Middle frontal gyrus (tissue), 1 donor: ENCODE data around the gene MARF1.

Experiments used
- DNase-seq: peaks from one replicate; pipeline ENCODE4 v3.0.0-alpha.2; 2015; ENCODE audit warnings: low spot score; ENCODE audit errors: extremely low spot score

MARF1 gene

DNA sequence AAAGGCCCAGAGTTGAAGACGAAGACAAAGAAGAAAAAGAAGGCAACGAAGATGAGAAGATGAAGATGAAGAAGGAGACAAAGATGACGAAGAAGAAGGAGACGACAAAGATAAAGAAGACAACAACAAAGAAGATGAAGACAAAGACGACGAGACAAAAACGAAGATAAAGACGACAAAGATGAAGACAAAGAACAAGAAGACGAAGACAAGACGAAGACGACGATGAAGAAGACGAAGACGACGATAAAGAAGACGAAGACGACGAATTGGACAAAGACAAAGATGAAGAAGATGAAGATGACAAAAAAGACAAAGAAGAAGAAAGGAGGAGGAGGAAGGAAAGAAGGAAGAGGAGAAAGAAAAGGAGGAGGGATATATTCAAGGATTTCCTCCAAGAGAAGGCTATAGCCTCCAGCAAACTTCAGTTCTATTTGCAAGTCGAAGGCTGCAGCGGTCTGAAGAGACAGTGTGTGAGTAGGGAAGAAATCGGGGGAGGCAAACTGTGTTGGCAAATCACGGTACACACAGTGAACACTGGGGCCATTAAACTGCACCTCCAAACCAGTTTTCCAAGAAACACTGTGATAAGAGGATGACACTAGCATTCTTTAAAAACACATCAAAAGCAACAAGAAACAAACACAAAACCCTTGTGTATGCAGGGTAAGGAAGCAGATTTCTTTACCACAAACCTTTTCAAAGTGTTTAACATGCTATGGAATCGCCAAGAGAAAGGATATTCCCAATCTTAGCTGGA lies 40.5 kb downstream of the MARF1 start:
- no peak for DNase-seq

- no peak for DNase-seq
Observed at GRCh38 chr16:15601212-15601879, 41.6 kb downstream of the MARF1 start.

GRCh38 chr16:15599303-15600070 lies 43.5 kb downstream of the MARF1 start:
- no peak for DNase-seq

DNA sequence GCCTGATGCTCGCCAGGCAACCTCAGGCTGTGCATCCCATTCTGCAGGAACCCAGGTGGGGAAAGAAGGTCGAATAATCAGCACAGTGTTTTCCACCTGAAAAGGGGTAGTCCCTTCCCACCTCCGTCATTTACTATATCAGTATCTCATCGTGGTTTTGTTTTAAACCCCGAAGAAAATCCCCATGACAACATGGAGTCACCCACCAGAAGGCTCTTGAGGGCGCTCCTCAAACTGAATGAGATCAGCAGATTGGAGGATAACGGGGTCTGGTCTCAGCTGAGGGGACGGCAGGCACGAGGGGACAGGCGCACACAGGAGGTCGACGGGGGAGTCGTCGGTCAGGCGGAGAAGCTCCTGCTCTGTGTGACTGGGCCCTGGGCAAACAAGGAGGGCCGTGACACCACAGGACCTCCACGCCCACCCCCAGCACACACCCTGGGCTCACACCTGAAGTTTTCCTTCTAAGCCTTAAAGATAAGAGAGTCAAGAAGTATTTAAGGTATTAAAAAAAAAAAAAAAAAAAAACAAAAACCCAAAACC lies 44.2 kb downstream of the MARF1 start:
- DNase-seq: no peak

GRCh38 chr16:15597822-15598647 lies 44.9 kb downstream of the MARF1 start:
- DNase-seq: no peak

DNA sequence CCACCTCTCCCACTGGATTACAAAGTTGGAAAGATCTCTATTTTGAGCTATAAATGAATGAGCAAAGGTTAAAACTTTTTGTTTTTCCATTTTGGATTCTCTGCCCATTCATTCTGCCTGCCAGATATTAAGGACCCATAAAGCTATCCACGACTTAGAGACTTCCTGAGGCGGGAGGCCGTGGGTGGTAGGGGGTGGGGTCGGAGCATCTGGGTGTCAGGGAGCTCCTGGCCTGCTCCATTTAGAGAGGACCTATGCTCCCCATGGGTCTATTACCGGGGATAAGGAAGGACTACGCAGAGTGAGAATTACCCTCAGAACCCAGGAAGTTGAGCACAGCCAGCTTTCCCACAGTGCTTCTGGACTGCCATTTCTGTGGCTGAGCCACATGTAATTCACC lies 45.8 kb downstream of the MARF1 start:
- no peak for DNase-seq

GRCh38 chr16:15594711-15595320 lies 48.1 kb downstream of the MARF1 start:
- no peak for DNase-seq

DNA sequence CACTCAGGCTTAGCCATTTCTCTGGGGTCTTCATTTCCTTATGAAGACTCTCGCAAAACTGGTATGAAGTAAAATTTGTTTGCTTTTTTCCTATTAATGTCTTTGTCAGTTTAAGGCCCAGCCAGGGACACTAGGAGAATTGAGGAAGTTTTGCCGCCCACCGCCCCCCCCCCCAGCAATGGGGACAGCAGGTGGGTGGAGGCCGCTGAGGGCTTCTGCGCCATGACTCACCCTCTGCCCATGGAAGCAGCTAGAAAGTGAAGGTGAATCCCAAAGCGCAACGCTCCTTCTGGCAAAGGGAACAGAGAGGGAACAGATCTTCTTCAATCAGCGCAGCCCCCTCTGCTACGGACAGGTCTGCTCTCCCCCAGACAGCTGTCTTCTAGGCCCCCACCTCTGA lies 49.7 kb downstream of the MARF1 start:
- no peak for DNase-seq

DNA sequence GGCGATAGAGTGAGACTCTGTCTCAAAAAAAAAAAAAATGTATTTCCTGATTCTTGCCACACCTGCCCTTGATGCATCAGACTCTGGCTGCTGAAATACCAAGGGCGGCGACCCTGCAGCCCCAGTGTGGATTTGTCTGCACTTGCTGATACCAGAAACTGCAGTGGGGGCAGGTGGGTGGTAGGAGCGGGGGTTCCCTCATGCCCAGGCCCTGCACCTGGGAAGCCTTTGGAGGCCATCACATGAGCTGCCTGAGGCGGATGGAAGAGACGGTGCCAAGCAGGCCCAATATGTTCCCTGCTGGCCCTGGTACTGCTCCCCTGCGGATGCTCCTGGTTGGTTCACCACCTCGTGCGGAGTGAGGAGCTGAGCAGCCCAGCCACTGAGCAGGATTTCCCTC lies 50.6 kb downstream of the MARF1 start:
- DNase-seq: no peak

GRCh38 chr16:15587152-15587825 lies 55.7 kb downstream of the MARF1 start:
- DNase-seq: no peak

GRCh38 chr16:15586716-15587115 lies 56.2 kb downstream of the MARF1 start:
- no peak for DNase-seq

DNA sequence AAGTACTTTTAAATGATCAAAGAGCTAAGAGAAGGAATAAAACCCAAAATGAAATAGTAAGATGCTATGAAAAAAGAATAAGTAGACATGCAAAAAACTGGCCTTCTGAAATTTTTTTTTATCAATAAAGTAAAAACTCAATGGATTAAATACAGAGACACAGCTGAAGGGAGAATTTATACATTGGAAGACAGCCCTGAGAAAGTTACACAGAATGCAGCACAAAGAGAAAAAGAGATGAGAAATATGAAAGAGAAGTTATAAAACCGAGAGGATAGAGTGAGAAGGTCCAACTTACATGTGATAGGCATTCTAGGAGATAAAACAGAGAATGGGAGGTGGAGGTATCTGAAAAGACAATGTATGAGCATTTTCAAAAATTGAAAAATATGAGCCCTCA lies 57.0 kb downstream of the MARF1 start:
- no peak for DNase-seq

GRCh38 chr16:15583526-15583925 lies 59.4 kb downstream of the MARF1 start:
- no peak for DNase-seq

DNA sequence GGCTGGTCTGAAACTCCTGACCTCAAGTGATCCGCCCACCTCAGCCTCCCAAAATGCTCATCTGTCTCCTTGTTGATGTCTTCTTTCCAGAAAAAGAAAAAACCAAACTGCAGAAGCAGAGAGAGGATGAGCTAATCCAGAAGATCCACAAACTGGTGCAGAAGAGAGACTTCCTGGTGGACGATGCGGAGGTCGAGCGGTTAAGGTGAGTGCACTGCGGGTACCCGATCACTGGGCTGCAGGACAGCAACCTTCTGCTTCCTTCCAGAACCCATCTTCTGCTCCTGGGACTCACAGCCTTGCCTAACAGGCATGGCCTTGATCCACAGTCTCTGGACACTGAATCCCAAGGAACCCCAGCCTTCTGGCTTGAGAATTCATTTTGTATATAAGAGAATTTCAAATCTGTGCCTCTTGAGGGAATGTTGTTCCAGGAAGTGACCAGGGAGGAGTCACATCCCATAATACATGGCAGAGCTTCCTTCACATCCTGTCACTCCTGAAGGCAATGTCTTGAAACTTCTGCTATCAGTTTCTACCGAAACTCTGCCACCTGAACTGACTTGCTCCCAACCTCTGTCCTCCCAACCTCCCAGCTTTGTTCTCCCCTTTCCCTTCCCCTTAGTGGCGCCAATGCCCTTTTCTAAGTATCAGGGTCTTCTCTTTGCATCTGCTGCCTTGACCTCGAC lies 61.7 kb downstream of the MARF1 start:
- DNase-seq: no peak

- no peak for DNase-seq
Observed at GRCh38 chr16:15578824-15579223, 64.1 kb downstream of the MARF1 start.

GRCh38 chr16:15576960-15577958 lies 65.7 kb downstream of the MARF1 start:
- DNase-seq: no peak

DNA sequence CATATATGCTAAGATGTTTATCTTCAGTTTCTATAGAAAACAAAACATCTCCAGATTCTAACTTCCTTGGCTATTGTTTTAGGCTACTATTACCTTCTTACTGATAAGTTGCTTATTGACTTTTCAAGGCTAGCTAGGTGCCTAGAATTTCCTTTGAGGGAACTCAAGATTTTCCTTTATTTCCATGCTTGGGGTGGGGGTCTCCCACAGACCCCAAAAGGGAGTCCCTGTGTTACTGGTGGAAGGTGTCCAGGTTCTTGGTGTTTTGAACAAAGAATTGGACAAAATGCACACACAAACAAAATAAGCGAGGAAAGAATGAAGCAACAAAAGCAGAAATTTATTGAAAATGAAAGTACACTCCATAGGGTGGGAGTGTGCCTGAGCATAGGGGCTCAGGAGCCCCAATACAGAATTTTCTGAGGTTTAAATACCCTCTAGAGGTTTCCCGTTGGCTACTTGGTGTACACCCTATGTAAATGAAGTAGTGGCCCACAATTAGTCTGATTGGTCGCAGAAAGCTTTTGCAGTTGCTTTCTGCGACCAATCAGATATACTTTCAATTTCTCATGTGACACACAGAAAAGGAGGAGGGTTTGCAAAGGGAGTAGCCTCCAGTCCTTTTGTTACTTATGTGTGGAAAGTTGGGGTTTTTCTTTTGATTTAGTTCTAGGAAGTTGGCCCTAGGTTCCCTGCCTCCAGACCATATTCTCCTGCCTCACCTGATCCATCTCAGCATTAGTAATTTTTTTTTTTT lies 67.5 kb downstream of the MARF1 start:
- no peak for DNase-seq

DNA sequence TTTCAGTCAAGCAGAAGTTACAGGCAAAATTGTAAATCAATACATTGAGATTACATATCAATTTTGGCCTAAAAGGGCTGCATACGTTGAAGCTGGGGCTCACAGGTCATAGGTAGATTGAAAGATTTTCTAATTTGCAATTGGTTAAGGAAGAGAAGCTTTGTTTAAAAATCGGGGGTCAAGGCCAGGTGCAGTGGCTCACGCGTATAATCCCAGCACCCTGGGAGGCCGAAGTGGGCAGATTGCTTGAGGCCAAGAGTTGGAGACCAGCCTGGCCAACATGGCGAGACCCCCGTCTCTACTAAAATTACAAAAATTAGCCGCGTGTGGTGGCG lies 68.4 kb downstream of the MARF1 start:
- no peak for DNase-seq
